GM19035 (cell line): ENCODE measurements around the gene DDX21.
A peak's percentile ranks its signal among the peaks of the same experiment; 100 is the strongest.
"Not testable (repeated sequence)": the region's sequence is repeated elsewhere in the genome, so short reads cannot be mapped to it uniquely, and the experiment has no call there.

ENCODE experiments used
- ATAC-seq: cut with Tn5 transposase; IDR thresholded peaks from one replicate; pipeline ENCODE4 v1.9.1; 2021; ENCODE audit not compliant: unreplicated experiment

Gene DDX21

GRCh38 chr10:68987611-68988010, 31.6 kb downstream of the DDX21 start:
- ATAC-seq = no peak

GRCh38 chr10:68988530-68989316, 32.8 kb downstream of the DDX21 start, which contains the start of gene KIFBP:
Gene KIFBP, plus strand, starts transcription at chr10:68988803. Its CDS starts 30 bp downstream, at chr10:68988833.
- peak; percentile 80 for ATAC-seq

DNA sequence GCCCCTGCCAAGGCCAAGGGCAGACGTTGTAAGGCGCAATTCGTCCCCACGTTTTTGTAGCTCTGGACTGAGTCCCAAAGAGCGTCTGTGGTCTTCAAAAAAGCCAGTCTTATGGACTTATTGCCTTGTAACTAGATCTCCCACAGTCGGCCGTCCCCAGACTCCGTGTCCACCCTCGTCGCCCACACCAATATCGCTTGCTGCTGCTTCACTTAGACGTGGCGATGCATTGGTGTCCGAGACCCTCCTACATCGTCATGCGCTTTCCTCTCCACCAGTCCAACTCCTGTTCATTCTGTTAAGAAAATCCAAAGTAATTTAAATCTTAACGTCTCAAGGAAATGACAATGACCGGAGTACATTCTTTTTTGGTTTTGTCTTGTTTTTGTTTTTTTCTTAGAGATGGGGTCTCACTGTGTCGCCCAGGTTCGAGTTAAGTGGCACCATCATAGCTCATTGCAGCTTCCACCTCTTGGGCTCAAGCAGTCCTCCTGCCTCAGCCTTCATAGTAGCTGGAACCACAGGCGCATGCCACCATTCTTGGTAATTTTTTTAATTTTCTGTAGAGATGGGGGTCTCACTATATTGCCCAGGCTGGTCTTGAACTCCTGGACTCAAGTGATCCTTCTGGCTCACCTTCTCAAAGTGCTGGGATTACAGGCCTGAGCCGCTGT, 33.5 kb downstream of the DDX21 start:
- ATAC-seq = no peak

DNA sequence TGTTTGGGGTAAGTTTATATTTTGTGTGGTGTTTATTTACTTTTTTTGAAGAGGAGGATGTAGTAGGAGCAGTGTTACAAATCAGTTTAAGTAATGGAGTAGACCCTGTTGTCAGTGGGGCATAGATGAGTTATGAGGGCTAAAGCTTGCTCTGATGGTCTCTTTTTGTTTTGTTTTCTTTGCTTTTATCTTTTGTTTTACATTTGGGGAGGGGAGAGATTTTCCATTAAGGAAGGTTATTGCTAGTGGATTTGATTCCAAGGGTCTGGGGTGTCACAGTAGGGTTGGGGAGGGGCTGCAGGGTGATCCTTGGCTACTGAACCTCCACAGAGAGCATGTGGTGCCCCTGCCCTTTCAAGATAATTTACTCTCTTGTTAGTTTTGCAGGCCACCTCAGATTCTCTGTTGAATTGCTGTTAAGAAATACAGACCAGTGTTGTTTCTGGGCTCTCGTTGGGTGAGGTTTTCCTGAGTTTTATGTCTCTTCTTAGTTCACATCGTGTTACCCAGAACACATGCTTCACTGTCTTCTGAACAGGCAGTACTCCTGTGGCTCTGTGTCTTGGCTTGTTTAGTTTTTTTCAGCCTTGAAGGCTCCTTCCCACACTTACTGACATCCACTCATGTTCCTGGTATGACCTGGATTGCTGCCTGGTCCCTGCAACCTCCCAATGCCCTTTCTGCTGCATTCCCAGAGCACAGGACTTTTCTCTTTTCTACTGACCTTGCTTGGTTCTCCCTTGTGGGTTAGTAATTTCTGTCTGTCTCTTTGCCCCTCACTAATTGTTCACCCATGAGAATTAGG, 36.9 kb downstream of the DDX21 start:
- ATAC-seq = no peak

- peak; percentile 11 for ATAC-seq
Observed at GRCh38 chr10:68997211-68997610, 41.2 kb downstream of the DDX21 start.

GRCh38 chr10:69004821-69005220, 48.9 kb downstream of the DDX21 start:
- ATAC-seq = no peak

DNA sequence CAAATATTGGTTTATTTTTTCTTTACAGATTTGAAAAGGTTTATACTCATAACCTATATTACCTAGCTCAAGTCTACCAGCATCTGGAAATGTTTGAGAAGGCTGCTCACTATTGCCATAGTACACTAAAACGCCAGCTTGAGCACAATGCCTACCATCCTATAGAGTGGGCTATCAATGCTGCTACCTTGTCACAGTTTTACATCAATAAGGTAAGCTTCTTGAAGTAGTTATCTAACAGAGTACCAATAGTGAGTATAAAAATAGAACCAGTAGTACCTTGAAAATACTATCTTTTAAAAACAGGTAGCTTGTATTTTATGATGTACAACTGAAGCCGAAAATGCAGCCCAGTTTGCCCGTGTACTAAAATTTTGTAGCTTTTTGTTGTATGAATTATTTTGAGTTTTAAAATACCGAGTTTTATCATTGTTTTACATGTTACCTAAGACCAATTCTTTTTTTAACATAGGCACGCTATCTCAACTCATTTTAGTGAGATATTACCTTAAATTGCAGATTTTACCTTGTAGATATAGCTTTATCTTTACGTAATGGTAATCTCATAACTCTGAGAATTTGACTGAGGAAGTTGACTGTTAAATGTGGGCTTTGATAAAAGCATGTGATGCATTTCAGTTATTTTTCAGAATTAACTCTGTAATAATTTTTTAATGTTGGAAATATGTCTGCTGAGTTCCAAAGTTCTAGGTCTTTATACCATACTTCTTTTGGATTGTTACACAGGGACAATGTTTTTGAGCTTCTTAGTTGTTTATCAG, 49.9 kb downstream of the DDX21 start:
- no peak for ATAC-seq

- no peak for ATAC-seq
Observed at GRCh38 chr10:69007260-69007659, 51.3 kb downstream of the DDX21 start.

GRCh38 chr10:69009360-69009759, 53.4 kb downstream of the DDX21 start:
- ATAC-seq = no peak

DNA sequence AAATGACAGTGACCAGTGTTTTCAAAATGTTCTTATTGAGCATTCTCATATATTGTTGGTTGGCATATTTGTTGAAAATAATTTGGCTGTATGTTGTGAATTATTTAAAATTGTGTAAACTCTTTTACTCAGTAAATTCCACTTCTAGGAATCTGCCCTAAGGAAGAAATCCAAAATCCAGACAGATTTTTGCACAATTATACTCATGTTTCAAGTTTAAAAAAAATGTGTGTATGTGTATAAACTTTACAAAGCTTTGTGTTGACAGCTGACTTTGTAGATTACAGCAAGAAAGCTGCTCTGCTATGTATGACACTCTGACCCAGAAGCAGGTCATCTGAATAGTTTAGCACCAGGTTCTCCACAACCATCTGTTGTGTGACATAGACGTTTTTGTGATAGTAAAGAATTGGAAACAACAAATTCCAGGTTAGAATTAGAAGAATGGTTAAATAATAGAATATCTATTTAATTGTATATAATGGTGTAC, 54.2 kb downstream of the DDX21 start:
- ATAC-seq = no peak

DNA sequence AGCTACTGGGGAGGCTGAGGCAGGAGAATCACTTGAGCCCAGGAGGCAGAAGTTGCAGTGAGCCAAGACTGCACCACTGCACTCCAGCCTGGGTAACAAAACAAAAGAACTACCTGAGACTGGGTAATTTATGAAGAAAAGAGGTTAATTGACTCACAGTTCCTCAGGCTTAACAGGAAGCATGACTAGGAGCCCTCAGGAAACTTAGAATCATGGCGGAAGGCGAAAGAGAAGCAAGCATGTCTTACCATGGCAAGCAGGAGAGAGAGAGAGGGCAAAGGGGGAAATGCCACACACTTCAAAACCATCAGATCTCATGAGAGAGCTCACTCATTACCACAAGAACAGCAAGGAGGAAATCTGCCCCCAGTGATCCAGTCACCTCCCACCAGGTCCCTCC, 56.8 kb downstream of the DDX21 start:
- ATAC-seq = not testable (repeated sequence)

GRCh38 chr10:69014171-69014570, 58.2 kb downstream of the DDX21 start:
- no peak for ATAC-seq

- ATAC-seq = no peak
Observed at GRCh38 chr10:69018613-69019012, 62.6 kb downstream of the DDX21 start.

- no peak for ATAC-seq
Observed at GRCh38 chr10:69022611-69023010, 66.6 kb downstream of the DDX21 start.

DNA sequence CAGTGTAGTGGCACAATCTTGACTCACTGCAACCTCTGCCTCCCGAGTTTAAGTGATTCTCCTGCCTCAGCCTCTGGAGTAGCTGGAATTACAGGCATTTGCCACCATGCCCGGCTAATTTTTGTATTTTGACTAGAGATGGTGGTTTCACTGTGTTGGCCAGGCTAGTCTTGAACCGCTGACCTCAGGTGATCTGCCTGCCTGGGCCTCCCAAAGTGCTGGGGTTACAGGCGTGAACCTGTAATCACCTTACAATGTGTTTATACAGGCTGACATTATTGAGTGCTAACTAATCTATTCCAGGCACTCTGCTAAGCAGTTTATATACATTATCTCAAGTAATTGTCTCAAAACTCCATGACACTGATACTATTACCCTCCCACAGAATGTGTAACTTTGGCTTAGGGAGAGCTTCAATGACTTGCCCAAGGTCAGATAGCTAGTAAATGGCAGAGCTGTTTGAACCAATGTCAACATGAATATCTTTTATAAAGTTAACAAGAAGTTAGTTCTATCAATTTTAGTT, 69.5 kb downstream of the DDX21 start:
- ATAC-seq = no peak

- no peak for ATAC-seq
Observed at GRCh38 chr10:69033256-69033655, 77.3 kb downstream of the DDX21 start.
